HCT116 (cell line): Measurements from ENCODE around the gene SOCS3. TPM values are rescaled to one million over a fixed set of nuclear protein-coding genes. Genes with fewer than 3 reads are reported as not detected.

Source experiments
- ATAC-seq: fragments of 200-7000 bp; cut with Tn5 transposase; 2 replicates; pipeline ENCODE4 v1.9.1; 2020; ENCODE audit warnings: mild to moderate bottlenecking, moderate library complexity
- BruUV-seq: library from RNA; stranded (reverse); fragments of 400-500 nt; replicated peaks from 2 replicates; lab custom pipeline; 2021; lab: Mats Ljungman, UMichigan
- CTCF ChIA-PET: fragments of 300-600 bp; sonication (Branson Sonifier 250); formaldehyde crosslinking; loops from one replicate; lab custom pipeline; 2021; ENCODE audit warnings: antibody characterized with exemption; lab: Charles Lee
- POLR2A ChIA-PET: fragments of 300-600, 350-600 bp; sonication (Branson Sonifier 250); formaldehyde crosslinking; loops from one replicate; lab custom pipeline; 2021; ENCODE audit warnings: antibody characterized with exemption; lab: Charles Lee
- RAD21 ChIA-PET, 2 experiments: fragments of 300-600 bp; sonication (Branson Sonifier 250); formaldehyde crosslinking; loops; one replicate each; lab custom pipeline; 2023; ENCODE audit warnings: low total read pairs in 2 of 2; ENCODE audit not compliant: uncharacterized antibody in 2 of 2, unreplicated experiment in 2 of 2, low non-redundant PET in 1 of 2; lab: Charles Lee
- DNase-seq: peaks from one replicate; pipeline ENCODE4 v3.0.0-alpha.2; 2010; ENCODE audit warnings: low read depth, low spot score
- H2AFZ ChIP-seq: fragments of 200-600 bp; shearing (Covaris generic), sonication (generic); 2 replicates; pipeline ENCODE4 v1.6.1; 2017; ENCODE audit warnings: low read depth, mixed run types, mixed read lengths, antibody characterized with exemption, low read length; ENCODE audit not compliant: poor library complexity, severe bottlenecking
- H3K27ac ChIP-seq: 2 replicates; pipeline ENCODE4 v1.5.1; 2012; ENCODE audit warnings: low read depth, low read length
- H3K27me3 ChIP-seq: fragments of 200-600 bp; sonication (generic); 2 replicates; pipeline ENCODE4 v1.6.1; 2016; ENCODE audit warnings: mixed run types, low read length, mixed read lengths; ENCODE audit not compliant: insufficient read depth
- H3K36me3 ChIP-seq, 2 experiments: fragments of 200-500 bp in 1 of 2; fragments of 200-600 bp in 1 of 2; sonication (Bioruptor generic) in 1 of 2; sonication (generic) in 1 of 2; 2 replicates each; pipeline versions ENCODE4 v1.5.1 to v1.6.1; 2014 to 2016; ENCODE audit warnings: low read length in 2 of 2, inconsistent platforms in 1 of 2, mixed read lengths in 1 of 2, mixed run types in 1 of 2; ENCODE audit not compliant: insufficient read depth in 2 of 2, control insufficient read depth in 1 of 2
- H3K4me1 ChIP-seq, 2 experiments: fragments of 200-600 bp in 1 of 2; sonication (generic) in 1 of 2; 2 replicates each; pipeline versions ENCODE4 v1.5.1 to v1.6.1; 2012 to 2017; ENCODE audit warnings: low read length in 2 of 2, inconsistent platforms in 1 of 2, mild to moderate bottlenecking in 1 of 2, mixed read lengths in 1 of 2, mixed run types in 1 of 2, moderate library complexity in 1 of 2; ENCODE audit not compliant: insufficient read depth in 2 of 2, control insufficient read depth in 1 of 2
- H3K4me2 ChIP-seq: fragments of 200-600 bp; sonication (generic); 2 replicates; pipeline ENCODE4 v1.6.1; 2017; ENCODE audit warnings: mixed run types, low read length, mixed read lengths
- H3K4me3 ChIP-seq, 2 experiments: fragments of 200-600 bp in 1 of 2; sonication (generic) in 1 of 2; replicated peaks in 1 of 2; 2 replicates each; pipeline ENCODE4 v1.5.1; 2011 to 2016; ENCODE audit warnings: low read length in 2 of 2, control low read depth in 1 of 2, low read depth in 1 of 2, mild to moderate bottlenecking in 1 of 2, mixed read lengths in 1 of 2, mixed run types in 1 of 2
- H3K79me2 ChIP-seq: fragments of 200-600 bp; sonication (generic); 2 replicates; pipeline ENCODE4 v1.6.1; 2017; ENCODE audit warnings: mild to moderate bottlenecking, mixed run types, low read length, moderate library complexity, mixed read lengths; ENCODE audit not compliant: insufficient read depth
- H3K9ac ChIP-seq: fragments of 200-600 bp; sonication (generic); 2 replicates; pipeline ENCODE4 v1.6.1; 2016; ENCODE audit warnings: low read length, mixed read lengths
- H3K9me2 ChIP-seq: fragments of 200-600 bp; sonication (generic), shearing (Covaris generic); 2 replicates; pipeline ENCODE4 v1.6.1; 2017; ENCODE audit warnings: mixed run types, mild to moderate bottlenecking, moderate library complexity; ENCODE audit not compliant: insufficient read depth
- H3K9me3 ChIP-seq, 2 experiments: fragments of 200-500 bp in 1 of 2; fragments of 200-600 bp in 1 of 2; sonication (Bioruptor generic) in 1 of 2; sonication (generic) in 1 of 2; 2 replicates each; pipeline ENCODE4 v1.6.1; 2014 to 2017; ENCODE audit warnings: low read length in 2 of 2, mixed read lengths in 2 of 2, inconsistent platforms in 1 of 2, low read depth in 1 of 2, mild to moderate bottlenecking in 1 of 2, mixed run types in 1 of 2, moderate library complexity in 1 of 2; ENCODE audit not compliant: control insufficient read depth in 1 of 2, insufficient read depth in 1 of 2
- H4K20me1 ChIP-seq: fragments of 200-600 bp; sonication (generic), shearing (Covaris generic); 2 replicates; pipeline ENCODE4 v1.6.1; 2017; ENCODE audit warnings: mixed run types, mild to moderate bottlenecking, moderate library complexity; ENCODE audit not compliant: insufficient read depth
- CBX3 ChIP-seq: IDR thresholded peaks from 2 replicates; pipeline ENCODE4 v1.6.1; 2012; ENCODE audit warnings: low read depth
- CEBPB ChIP-seq: IDR thresholded peaks from 2 replicates; pipeline ENCODE4 v1.6.1; 2012; ENCODE audit warnings: low read depth
- ELF1 ChIP-seq: IDR thresholded peaks from 2 replicates; pipeline ENCODE4 v1.6.1; 2012; ENCODE audit warnings: low read depth, borderline replicate concordance
- FOSL1 ChIP-seq: IDR thresholded peaks from 2 replicates; pipeline ENCODE4 v1.6.1; 2012; ENCODE audit warnings: low read depth
- JUND ChIP-seq: IDR thresholded peaks from 2 replicates; pipeline ENCODE4 v1.6.1; 2012
- POLR2A ChIP-seq: IDR thresholded peaks from 2 replicates; pipeline ENCODE4 v1.7.0; 2011; ENCODE audit warnings: borderline replicate concordance; ENCODE audit not compliant: insufficient read depth, insufficient read length; ENCODE audit errors: extremely low read depth
- POLR2AphosphoS5 ChIP-seq: IDR thresholded peaks from 2 replicates; pipeline ENCODE4 v1.6.1; 2011; ENCODE audit warnings: mild to moderate bottlenecking, low read depth, low read length, moderate library complexity
- SIN3A ChIP-seq: IDR thresholded peaks from 2 replicates; pipeline ENCODE4 v1.6.1; 2012; ENCODE audit warnings: low read depth
- SP1 ChIP-seq: IDR thresholded peaks from 2 replicates; pipeline ENCODE4 v1.6.1; 2012; ENCODE audit warnings: low read depth
- SRF ChIP-seq: IDR thresholded peaks from 2 replicates; pipeline ENCODE4 v1.6.1; 2012; ENCODE audit warnings: low read depth
- TCF7L2 ChIP-seq: IDR thresholded peaks from 2 replicates; pipeline ENCODE4 v1.7.0; 2011; ENCODE audit warnings: borderline replicate concordance, inconsistent platforms; ENCODE audit not compliant: insufficient read depth, insufficient read length; ENCODE audit errors: extremely low read depth
- YY1 ChIP-seq: IDR thresholded peaks from 2 replicates; pipeline ENCODE4 v1.6.1; 2011; ENCODE audit warnings: low read length, low read depth, moderate library complexity, mild to moderate bottlenecking; ENCODE audit not compliant: insufficient replicate concordance; ENCODE audit errors: extremely low read depth
- ZFX ChIP-seq: fragments of 450-650 bp; IDR thresholded peaks from 2 replicates; pipeline ENCODE4 v1.6.1; 2017
- intact Hi-C: fragments of 100-400 bp; cut with micrococcal nuclease; formaldehyde crosslinking; loops from 2 replicates; pipeline ENCODE4 v1.10.0; 2022
- total RNA-seq: library from RNA; stranded (reverse); gene quantifications from one replicate; pipeline ENCODE4 v1.2.1, GENCODE V29; 2021; ENCODE audit not compliant: unreplicated experiment
- TF ChIP-seq, protein P1 (sequence below): IDR thresholded peaks from 2 replicates; pipeline ENCODE4 v1.6.1; 2012; ENCODE audit warnings: low read depth
- TF ChIP-seq, protein P2 (sequence below), 3 experiments: fragments of 200-600 bp in 1 of 3; sonication (generic) in 1 of 3; IDR thresholded peaks in 2 of 3; conservative IDR thresholded peaks in 1 of 3; 2 replicates each; pipeline ENCODE4 v1.5.1; 2012 to 2017; ENCODE audit warnings: low read depth in 2 of 3, low read length in 2 of 3, antibody characterized with exemption in 1 of 3, borderline replicate concordance in 1 of 3, control low read depth in 1 of 3, mild to moderate bottlenecking in 1 of 3, mixed read lengths in 1 of 3, mixed run types in 1 of 3, moderate library complexity in 1 of 3; ENCODE audit not compliant: insufficient read depth in 1 of 3
- TF ChIP-seq, protein P3 (sequence below): IDR thresholded peaks from 2 replicates; pipeline ENCODE4 v1.6.1; 2012
- TF ChIP-seq, protein P4 (sequence below): IDR thresholded peaks from 2 replicates; pipeline ENCODE4 v1.6.1; 2011; ENCODE audit warnings: mild to moderate bottlenecking, low read length, moderate library complexity; ENCODE audit not compliant: insufficient replicate concordance; ENCODE audit errors: extremely low read depth
- TF ChIP-seq, protein P5 (sequence below): IDR thresholded peaks from 2 replicates; pipeline ENCODE4 v1.6.1; 2012

SOCS3 gene
- total RNA-seq, 1 experiment from 2014 or later = 26.7 TPM

DNA sequence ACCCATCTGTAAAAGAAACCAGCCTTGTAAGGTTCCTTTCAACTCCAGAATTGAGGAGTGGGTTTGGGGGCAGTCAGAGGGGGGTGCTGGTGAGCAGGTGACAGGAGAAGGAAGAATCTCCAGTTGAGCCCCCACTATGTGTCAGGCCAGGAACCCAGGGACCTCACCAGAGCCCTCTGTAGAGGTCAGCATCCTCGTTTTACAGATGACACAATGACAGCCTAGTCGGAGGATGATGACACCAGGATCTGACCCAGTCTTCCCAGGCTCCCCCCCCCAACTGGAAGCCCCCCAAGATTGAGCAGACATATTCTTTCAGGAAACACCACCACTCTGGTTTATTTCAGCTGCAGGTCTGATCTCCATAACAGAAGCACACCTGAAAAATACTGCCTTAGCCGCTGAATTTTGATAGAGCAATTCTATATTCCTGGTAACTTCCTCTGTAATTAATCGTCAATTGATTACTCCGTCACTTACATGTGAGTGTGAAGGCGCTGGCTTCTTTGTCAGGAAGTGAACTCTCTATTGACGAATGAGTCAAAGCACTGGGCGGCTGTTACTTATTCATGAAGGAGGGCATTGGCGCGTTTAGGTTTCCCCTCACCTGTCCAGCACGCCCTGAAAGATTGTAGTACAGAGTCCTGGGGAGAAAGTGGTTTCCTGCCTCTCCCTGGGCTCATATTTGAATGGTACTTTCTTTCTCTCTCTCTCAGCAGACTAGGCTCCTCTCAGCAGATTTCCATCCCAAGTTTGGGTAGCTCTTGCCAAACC is 21.2 kb downstream of the SOCS3 start:
- H3K4me1 ChIP-seq = peaks cover 61 to 90% of the 10 kb centered on the region in 2 experiments
- H4K20me1 ChIP-seq = no peaks in the 10 kb centered on the region
- BruUV-seq = TSS peak; percentile 82
- H3K27ac ChIP-seq = peak overlapping the region; percentile 37
- H3K79me2 ChIP-seq = no peaks in the 10 kb centered on the region
- no peaks in the 10 kb centered on the region for H3K9me3 ChIP-seq
- DNase-seq (peak; percentile 75), ATAC-seq (peak; percentile 8; the same call in 1 of the 2 replicates)
- peak overlapping the region; percentile 59 for H3K4me2 ChIP-seq
- ChIA-PET RAD21 (interaction anchor here in 1 of 2 experiments (0.9 kb wide), 1 partner anchor 22 kb away, joined by 3 read pairs; no protein-coding TSS in a partner anchor), POLR2A (interaction anchor here (0.6 to 2.2 kb wide), 5 partner anchors 9 to 1084 kb away, joined by 3 to 8 read pairs (median 3); partner anchors contain the start of genes AFMID and TK1), CTCF (interaction anchor here (0.6 to 1.5 kb wide), 3 partner anchors 22 to 584 kb away, joined by 3 to 4 read pairs (median 3); no protein-coding TSS in a partner anchor)
- H2AFZ ChIP-seq = peak overlapping the region; percentile 20
- intact Hi-C loops = loop anchor here (1.0 kb wide), 1 partner anchor 48 kb away; no protein-coding TSS in a partner anchor
- H3K36me3 ChIP-seq = no peaks in the 10 kb centered on the region
- peak overlapping the region; percentile 39 for H3K9ac ChIP-seq
- H3K9me2 ChIP-seq = no peaks in the 10 kb centered on the region
- H3K4me3 ChIP-seq = peak overlapping the region; percentile 4 to 17; a peak in 2 of 4 replicates
- H3K27me3 ChIP-seq = no peaks in the 10 kb centered on the region
- TF ChIP-seq TCF7L2 = no peak
- TF ChIP-seq, protein P1, sequence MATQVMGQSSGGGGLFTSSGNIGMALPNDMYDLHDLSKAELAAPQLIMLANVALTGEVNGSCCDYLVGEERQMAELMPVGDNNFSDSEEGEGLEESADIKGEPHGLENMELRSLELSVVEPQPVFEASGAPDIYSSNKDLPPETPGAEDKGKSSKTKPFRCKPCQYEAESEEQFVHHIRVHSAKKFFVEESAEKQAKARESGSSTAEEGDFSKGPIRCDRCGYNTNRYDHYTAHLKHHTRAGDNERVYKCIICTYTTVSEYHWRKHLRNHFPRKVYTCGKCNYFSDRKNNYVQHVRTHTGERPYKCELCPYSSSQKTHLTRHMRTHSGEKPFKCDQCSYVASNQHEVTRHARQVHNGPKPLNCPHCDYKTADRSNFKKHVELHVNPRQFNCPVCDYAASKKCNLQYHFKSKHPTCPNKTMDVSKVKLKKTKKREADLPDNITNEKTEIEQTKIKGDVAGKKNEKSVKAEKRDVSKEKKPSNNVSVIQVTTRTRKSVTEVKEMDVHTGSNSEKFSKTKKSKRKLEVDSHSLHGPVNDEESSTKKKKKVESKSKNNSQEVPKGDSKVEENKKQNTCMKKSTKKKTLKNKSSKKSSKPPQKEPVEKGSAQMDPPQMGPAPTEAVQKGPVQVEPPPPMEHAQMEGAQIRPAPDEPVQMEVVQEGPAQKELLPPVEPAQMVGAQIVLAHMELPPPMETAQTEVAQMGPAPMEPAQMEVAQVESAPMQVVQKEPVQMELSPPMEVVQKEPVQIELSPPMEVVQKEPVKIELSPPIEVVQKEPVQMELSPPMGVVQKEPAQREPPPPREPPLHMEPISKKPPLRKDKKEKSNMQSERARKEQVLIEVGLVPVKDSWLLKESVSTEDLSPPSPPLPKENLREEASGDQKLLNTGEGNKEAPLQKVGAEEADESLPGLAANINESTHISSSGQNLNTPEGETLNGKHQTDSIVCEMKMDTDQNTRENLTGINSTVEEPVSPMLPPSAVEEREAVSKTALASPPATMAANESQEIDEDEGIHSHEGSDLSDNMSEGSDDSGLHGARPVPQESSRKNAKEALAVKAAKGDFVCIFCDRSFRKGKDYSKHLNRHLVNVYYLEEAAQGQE = no peak
- peak; percentile 81 for TF ChIP-seq SP1
- TF ChIP-seq YY1 = peak; percentile 60
- TF ChIP-seq JUND = peak; percentile 63
- peak; percentile 70; the same call in 1 of the 2 replicates for TF ChIP-seq SIN3A
- TF ChIP-seq, protein P2, sequence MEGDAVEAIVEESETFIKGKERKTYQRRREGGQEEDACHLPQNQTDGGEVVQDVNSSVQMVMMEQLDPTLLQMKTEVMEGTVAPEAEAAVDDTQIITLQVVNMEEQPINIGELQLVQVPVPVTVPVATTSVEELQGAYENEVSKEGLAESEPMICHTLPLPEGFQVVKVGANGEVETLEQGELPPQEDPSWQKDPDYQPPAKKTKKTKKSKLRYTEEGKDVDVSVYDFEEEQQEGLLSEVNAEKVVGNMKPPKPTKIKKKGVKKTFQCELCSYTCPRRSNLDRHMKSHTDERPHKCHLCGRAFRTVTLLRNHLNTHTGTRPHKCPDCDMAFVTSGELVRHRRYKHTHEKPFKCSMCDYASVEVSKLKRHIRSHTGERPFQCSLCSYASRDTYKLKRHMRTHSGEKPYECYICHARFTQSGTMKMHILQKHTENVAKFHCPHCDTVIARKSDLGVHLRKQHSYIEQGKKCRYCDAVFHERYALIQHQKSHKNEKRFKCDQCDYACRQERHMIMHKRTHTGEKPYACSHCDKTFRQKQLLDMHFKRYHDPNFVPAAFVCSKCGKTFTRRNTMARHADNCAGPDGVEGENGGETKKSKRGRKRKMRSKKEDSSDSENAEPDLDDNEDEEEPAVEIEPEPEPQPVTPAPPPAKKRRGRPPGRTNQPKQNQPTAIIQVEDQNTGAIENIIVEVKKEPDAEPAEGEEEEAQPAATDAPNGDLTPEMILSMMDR (IDR thresholded peaks at IDR 0.05 in 2 of 3, conservative IDR thresholded peaks at IDR 0.05 in 1 of 3; ENCODE audit: borderline replicate concordance in 1 of 3, insufficient read depth in 1 of 3, low read depth in 2 of 3, low read length in 2 of 3) = no peak
- TF ChIP-seq, protein P3, sequence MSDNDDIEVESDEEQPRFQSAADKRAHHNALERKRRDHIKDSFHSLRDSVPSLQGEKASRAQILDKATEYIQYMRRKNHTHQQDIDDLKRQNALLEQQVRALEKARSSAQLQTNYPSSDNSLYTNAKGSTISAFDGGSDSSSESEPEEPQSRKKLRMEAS = peak; percentile 86
- TF ChIP-seq, protein P4, sequence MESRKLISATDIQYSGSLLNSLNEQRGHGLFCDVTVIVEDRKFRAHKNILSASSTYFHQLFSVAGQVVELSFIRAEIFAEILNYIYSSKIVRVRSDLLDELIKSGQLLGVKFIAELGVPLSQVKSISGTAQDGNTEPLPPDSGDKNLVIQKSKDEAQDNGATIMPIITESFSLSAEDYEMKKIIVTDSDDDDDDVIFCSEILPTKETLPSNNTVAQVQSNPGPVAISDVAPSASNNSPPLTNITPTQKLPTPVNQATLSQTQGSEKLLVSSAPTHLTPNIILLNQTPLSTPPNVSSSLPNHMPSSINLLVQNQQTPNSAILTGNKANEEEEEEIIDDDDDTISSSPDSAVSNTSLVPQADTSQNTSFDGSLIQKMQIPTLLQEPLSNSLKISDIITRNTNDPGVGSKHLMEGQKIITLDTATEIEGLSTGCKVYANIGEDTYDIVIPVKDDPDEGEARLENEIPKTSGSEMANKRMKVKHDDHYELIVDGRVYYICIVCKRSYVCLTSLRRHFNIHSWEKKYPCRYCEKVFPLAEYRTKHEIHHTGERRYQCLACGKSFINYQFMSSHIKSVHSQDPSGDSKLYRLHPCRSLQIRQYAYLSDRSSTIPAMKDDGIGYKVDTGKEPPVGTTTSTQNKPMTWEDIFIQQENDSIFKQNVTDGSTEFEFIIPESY = no peak
- TF ChIP-seq CEBPB = no peak
- TF ChIP-seq FOSL1 = peak; percentile 67; the same call in 1 of the 2 replicates
- TF ChIP-seq SRF = no peak
- TF ChIP-seq CBX3 = peak; percentile 82
- TF ChIP-seq, protein P5, sequence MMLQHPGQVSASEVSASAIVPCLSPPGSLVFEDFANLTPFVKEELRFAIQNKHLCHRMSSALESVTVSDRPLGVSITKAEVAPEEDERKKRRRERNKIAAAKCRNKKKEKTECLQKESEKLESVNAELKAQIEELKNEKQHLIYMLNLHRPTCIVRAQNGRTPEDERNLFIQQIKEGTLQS = no peak
- TF ChIP-seq ELF1 = no peak
- peak; percentile 67 for TF ChIP-seq POLR2AphosphoS5
- no peak for TF ChIP-seq POLR2A
- TF ChIP-seq ZFX = no peak
